Measurements from ENCODE around the gene PTPRD.

Gene PTPRD

GRCh38 chr9:8424786-8425410 is 2187.9 kb downstream of the PTPRD start:
- Histone ChIP-seq H3K4me3 (ENCODE audit: low read depth, low read length) (no peak overlapping the region), H3K27ac (ENCODE audit: extremely low read depth, low read depth, low read length) (no peak overlapping the region), H3K9me3 (ENCODE audit: control insufficient read depth, insufficient read depth, low read depth, low read length) (no peaks in the 10 kb centered on the region), H3K4me1 (ENCODE audit: control insufficient read depth, insufficient read depth, low read length) (no peaks in the 10 kb centered on the region), H3K36me3 (ENCODE audit: control insufficient read depth in 2 of 2, insufficient read depth in 1 of 2, low read length in 2 of 2) (no peaks in the 10 kb centered on the region)
- ChIA-PET CTCF (no interaction called here), POLR2A (no interaction called here)
- no peak for TF ChIP-seq ZSCAN16 (tag by site-specific recombination; IDR thresholded peaks at IDR 0.05)
- no peak for TF ChIP-seq ZNF529 (tag by site-specific recombination; IDR thresholded peaks at IDR 0.05; ENCODE audit: insufficient replicate concordance)
- no peak for TF ChIP-seq ZNF157 (tag by site-specific recombination; IDR thresholded peaks at IDR 0.05)
- TF ChIP-seq ZNF426 (tag by site-specific recombination; IDR thresholded peaks at IDR 0.05), result no peak
- TF ChIP-seq ZNF701 (tag by site-specific recombination; IDR thresholded peaks at IDR 0.05), result no peak
- no peak for TF ChIP-seq ZNF433 (tag by site-specific recombination; IDR thresholded peaks at IDR 0.05; ENCODE audit: low read depth)
- no peak for TF ChIP-seq PRDM2 (tag by site-specific recombination; IDR thresholded peaks at IDR 0.05; ENCODE audit: borderline replicate concordance)
- no peak for TF ChIP-seq ZNF544 (tag by site-specific recombination; IDR thresholded peaks at IDR 0.05)
- no peak for TF ChIP-seq ZNF350 (tag by site-specific recombination; IDR thresholded peaks at IDR 0.05)
- TF ChIP-seq ZNF341 (tag by site-specific recombination; IDR thresholded peaks at IDR 0.05; ENCODE audit: low read depth), result no peak
- no peak for TF ChIP-seq ZNF513 (tag by site-specific recombination; IDR thresholded peaks at IDR 0.05)
- no peak for TF ChIP-seq EGR2 (tag by site-specific recombination; IDR thresholded peaks at IDR 0.05; ENCODE audit: low read depth)
- no peak for TF ChIP-seq ZBTB8A (tag by site-specific recombination; IDR thresholded peaks at IDR 0.05)
- no peak for TF ChIP-seq ZNF121 (tag by site-specific recombination; IDR thresholded peaks at IDR 0.05)
- no peak for TF ChIP-seq ZNF677 (tag by site-specific recombination; IDR thresholded peaks at IDR 0.05)

GRCh38 chr9:8420416-8420815 is 2192.4 kb downstream of the PTPRD start:
- ChIA-PET CTCF (interaction anchor here (0.5 to 1.2 kb wide), 4 partner anchors 12 to 1327 kb away, joined by 3 to 4 read pairs (median 3); no protein-coding TSS in a partner anchor), POLR2A (no interaction called here)

More at GRCh38 chr9:8420416-8420815, 2192.4 kb downstream of the PTPRD start:
- Histone ChIP-seq H3K9me3 (ENCODE audit: control insufficient read depth, insufficient read depth, low read depth, low read length) (no peaks in the 10 kb centered on the region), H3K36me3 (ENCODE audit: control insufficient read depth in 2 of 2, insufficient read depth in 1 of 2, low read length in 2 of 2) (no peaks in the 10 kb centered on the region), H3K27ac (ENCODE audit: extremely low read depth, low read depth, low read length) (no peak overlapping the region), H3K4me1 (ENCODE audit: control insufficient read depth, insufficient read depth, low read length) (no peaks in the 10 kb centered on the region), H3K4me3 (ENCODE audit: low read depth, low read length) (no peak overlapping the region)
- TF ChIP-seq HOXA7 (CRISPR knock-in tag; IDR thresholded peaks at IDR 0.05; ENCODE audit: borderline replicate concordance), result no peak
- no peak for TF ChIP-seq KLF9 (tag by site-specific recombination; IDR thresholded peaks at IDR 0.05; ENCODE audit: low read depth)
- TF ChIP-seq ZBTB7A (tag by site-specific recombination; IDR thresholded peaks at IDR 0.05; ENCODE audit: low read depth), result no peak
- no peak for TF ChIP-seq ZNF341 (tag by site-specific recombination; IDR thresholded peaks at IDR 0.05; ENCODE audit: low read depth)
- TF ChIP-seq ZNF26 (tag by site-specific recombination; IDR thresholded peaks at IDR 0.05), result no peak
- TF ChIP-seq ZSCAN23 (tag by site-specific recombination; IDR thresholded peaks at IDR 0.05), result no peak
